Smooth muscle cell (in vitro differentiated cells): ENCODE data around the gene CSRNP3. TPM values are rescaled to one million over a fixed set of nuclear protein-coding genes. Genes with fewer than 3 reads are reported as not detected.

Experiments
- DNase-seq: peaks from one replicate; lab custom pipeline; 2025; ENCODE audit not compliant: unreplicated experiment; lab: John Stamatoyannopoulos, UW
- H2AFZ ChIP-seq: fragments of 200-600 bp; sonication (generic); 2 replicates; pipeline ENCODE4 v1.6.0; 2016; ENCODE audit warnings: antibody characterized with exemption, low read depth, mild to moderate bottlenecking
- H3F3A ChIP-seq: fragments of 200-600 bp; sonication (generic); 2 replicates; pipeline ENCODE4 v1.6.0; 2017; ENCODE audit warnings: antibody characterized with exemption, low read depth
- H3K27ac ChIP-seq: fragments of 200-600 bp; sonication (generic); 2 replicates; pipeline ENCODE4 v1.5.1; 2016; ENCODE audit warnings: low read depth, mild to moderate bottlenecking
- H3K27me3 ChIP-seq: fragments of 200-600 bp; sonication (generic); 2 replicates; pipeline ENCODE4 v1.6.1; 2016; ENCODE audit warnings: low read depth, mild to moderate bottlenecking
- H3K36me3 ChIP-seq: fragments of 200-600 bp; sonication (generic); 2 replicates; pipeline ENCODE4 v1.5.1; 2016; ENCODE audit warnings: low read depth
- H3K4me1 ChIP-seq: fragments of 200-600 bp; sonication (generic); 2 replicates; pipeline ENCODE4 v1.5.1; 2016; ENCODE audit warnings: low read depth
- H3K4me2 ChIP-seq: fragments of 200-600 bp; sonication (generic); 2 replicates; pipeline ENCODE4 v1.6.0; 2016; ENCODE audit warnings: mild to moderate bottlenecking
- H3K4me3 ChIP-seq: fragments of 200-600 bp; sonication (generic); 2 replicates; pipeline ENCODE4 v1.5.1; 2016; ENCODE audit warnings: mild to moderate bottlenecking
- H3K79me2 ChIP-seq: fragments of 200-600 bp; sonication (generic); 2 replicates; pipeline ENCODE4 v1.6.0; 2016; ENCODE audit warnings: low read depth, mild to moderate bottlenecking
- H3K9ac ChIP-seq: fragments of 200-600 bp; sonication (generic); 2 replicates; pipeline ENCODE4 v1.6.0; 2016; ENCODE audit warnings: low read depth
- H3K9me3 ChIP-seq: fragments of 200-600 bp; sonication (generic); replicated peaks from 2 replicates; pipeline ENCODE4 v1.5.1; 2016; ENCODE audit warnings: low read depth
- H4K20me1 ChIP-seq: fragments of 200-600 bp; sonication (generic); 2 replicates; pipeline ENCODE4 v1.6.0; 2016; ENCODE audit warnings: low read depth
- WGBS: methylation state at CpG from one replicate; pipeline ENCODE4 v1.1.7; 2016; ENCODE audit warnings: low lambda C conversion rate; 5-methylcytosine and 5-hydroxymethylcytosine counted together
- polyA plus RNA-seq: library from polyadenylated mRNA; unstranded; fragments of >200 nt; fragmentation: Nextera tagmentation; extraction: Ambion mirVana; gene quantifications from 2 replicates; pipeline ENCODE4 v1.2.1, GENCODE V29; 2016
- total RNA-seq: library from RNA; depleted of rRNA; stranded (reverse); fragments of >200 nt; gene quantifications from 2 replicates; pipeline ENCODE4 v1.2.3, GENCODE V29; 2014
- TF ChIP-seq, protein P1 (sequence below): fragments of 200-600 bp; sonication (generic); IDR thresholded peaks from 2 replicates; pipeline ENCODE4 v1.5.1; 2017; ENCODE audit warnings: borderline replicate concordance, mild to moderate bottlenecking, antibody characterized with exemption; ENCODE audit not compliant: insufficient read depth, poor library complexity, severe bottlenecking

CSRNP3 gene
- total and polyA plus RNA-seq, 2 experiments from 2014 or later: 2.8 to 7.1 TPM

DNA sequence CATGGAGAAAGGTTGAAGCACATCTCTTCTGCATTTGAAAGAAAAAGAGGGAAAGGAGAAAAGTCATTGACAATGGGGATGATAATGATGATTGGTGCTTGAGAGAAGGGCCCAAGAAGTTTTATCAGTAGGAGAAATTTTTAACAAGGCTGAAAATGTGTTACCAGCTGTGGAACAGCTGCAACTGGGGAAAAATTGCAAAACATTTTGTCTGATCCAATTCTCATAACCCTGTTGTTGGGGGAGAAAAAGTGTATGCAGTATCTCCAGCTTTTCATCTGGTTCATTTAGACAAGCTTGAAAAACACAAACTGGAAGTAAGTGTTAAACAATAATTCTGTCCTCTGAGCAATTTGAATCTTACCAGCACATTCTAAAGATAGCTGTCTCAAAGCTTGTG is 92.7 kb downstream of the CSRNP3 start:
- Histone ChIP-seq H3K4me2 (no peak overlapping the region), H3K9ac (no peak overlapping the region), H2AFZ (no peak overlapping the region), H3K79me2 (no peaks in the 10 kb centered on the region), H3K36me3 (no peaks in the 10 kb centered on the region), H3K4me3 (no peak overlapping the region), H3K27ac (no peak overlapping the region), H3K27me3 (no peaks in the 10 kb centered on the region), H3K9me3 (no peaks in the 10 kb centered on the region), H3K4me1 (no peaks in the 10 kb centered on the region), H4K20me1 (no peaks in the 10 kb centered on the region), H3F3A (no peaks in the 10 kb centered on the region)
- DNase-seq: no peak
- TF ChIP-seq, protein P1, sequence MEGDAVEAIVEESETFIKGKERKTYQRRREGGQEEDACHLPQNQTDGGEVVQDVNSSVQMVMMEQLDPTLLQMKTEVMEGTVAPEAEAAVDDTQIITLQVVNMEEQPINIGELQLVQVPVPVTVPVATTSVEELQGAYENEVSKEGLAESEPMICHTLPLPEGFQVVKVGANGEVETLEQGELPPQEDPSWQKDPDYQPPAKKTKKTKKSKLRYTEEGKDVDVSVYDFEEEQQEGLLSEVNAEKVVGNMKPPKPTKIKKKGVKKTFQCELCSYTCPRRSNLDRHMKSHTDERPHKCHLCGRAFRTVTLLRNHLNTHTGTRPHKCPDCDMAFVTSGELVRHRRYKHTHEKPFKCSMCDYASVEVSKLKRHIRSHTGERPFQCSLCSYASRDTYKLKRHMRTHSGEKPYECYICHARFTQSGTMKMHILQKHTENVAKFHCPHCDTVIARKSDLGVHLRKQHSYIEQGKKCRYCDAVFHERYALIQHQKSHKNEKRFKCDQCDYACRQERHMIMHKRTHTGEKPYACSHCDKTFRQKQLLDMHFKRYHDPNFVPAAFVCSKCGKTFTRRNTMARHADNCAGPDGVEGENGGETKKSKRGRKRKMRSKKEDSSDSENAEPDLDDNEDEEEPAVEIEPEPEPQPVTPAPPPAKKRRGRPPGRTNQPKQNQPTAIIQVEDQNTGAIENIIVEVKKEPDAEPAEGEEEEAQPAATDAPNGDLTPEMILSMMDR: no peak

DNA sequence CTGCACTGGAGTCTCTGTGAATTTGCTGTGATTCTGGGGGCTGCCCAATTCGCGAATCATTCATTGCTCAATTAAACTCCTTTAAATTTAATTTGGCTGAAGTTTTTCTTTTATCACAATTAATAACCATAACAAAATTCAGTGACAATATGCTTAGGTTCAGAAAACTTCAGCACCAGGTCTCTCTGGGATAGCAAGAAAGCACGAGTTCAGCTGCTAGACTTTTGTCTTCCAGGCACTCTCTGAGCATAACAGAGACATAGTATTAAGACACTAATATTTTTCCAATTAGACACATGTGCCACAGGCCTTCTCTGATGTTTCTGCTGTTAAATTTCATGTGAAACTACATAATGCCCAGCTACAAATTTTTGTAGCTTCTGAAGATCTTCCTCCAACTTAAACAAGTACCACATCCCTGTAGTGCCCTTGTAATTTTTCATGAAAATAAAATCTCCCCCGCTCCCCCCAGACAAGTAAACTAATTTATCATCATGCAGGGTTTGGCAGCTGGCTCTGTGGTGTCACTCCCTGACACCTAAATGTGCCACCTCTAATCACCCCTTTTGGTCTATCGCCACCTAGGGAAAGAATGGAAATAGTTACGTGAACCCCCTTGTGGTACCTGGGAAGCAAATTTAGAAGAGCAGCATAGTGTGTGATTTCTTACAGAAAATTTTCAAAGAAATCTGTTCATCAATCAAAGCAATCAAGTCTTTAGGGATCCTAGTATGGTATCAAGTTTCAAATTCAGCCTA is 94.1 kb downstream of the CSRNP3 start:
- H3K27me3 ChIP-seq: no peaks in the 10 kb centered on the region

DNA sequence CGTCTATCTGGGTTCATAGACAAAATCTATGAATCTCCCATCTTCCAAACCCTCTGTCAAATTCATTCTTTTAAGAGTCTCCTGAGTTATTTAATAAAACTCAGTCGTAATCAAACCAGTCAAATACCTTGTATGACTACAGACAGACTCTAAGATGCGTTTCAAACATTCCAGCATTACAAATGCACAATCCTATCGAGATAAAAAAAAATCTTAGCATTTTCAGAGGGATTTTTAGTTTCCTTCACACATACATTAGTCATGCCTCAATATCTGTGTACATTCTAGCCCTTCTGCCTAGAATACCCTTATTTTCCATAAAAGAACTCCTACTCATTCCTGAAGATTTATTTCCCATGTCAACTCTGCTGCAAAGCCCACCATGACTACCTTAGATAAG is 96.5 kb downstream of the CSRNP3 start:
- Histone ChIP-seq H2AFZ (no peak overlapping the region), H3K36me3 (no peaks in the 10 kb centered on the region), H3F3A (no peaks in the 10 kb centered on the region), H3K9ac (no peak overlapping the region), H3K4me1 (no peaks in the 10 kb centered on the region), H3K27me3 (no peaks in the 10 kb centered on the region), H3K9me3 (no peaks in the 10 kb centered on the region), H3K4me3 (no peak overlapping the region), H4K20me1 (no peaks in the 10 kb centered on the region), H3K79me2 (no peaks in the 10 kb centered on the region), H3K4me2 (no peak overlapping the region), H3K27ac (no peak overlapping the region)
- no peak for DNase-seq
- 66% methylated on average over 4 of the region's 4 CpGs for WGBS
- TF ChIP-seq, protein P1: no peak

More for the DNA sequence above, 94.1 kb downstream of the CSRNP3 start:
- H4K20me1 ChIP-seq: no peaks in the 10 kb centered on the region
- WGBS: 94% methylated on average over 6 of the region's 6 CpGs
- no peaks in the 10 kb centered on the region for H3K36me3 ChIP-seq
- no peak for DNase-seq
- H3K27ac ChIP-seq: no peak overlapping the region
- H3K4me3 ChIP-seq: no peak overlapping the region
- no peaks in the 10 kb centered on the region for H3K4me1 ChIP-seq
- H3K9me3 ChIP-seq: no peaks in the 10 kb centered on the region
- H3F3A ChIP-seq: no peaks in the 10 kb centered on the region
- H3K9ac ChIP-seq: no peak overlapping the region
- H3K4me2 ChIP-seq: no peak overlapping the region
- TF ChIP-seq, protein P1: peak; percentile 9
- no peaks in the 10 kb centered on the region for H3K79me2 ChIP-seq
- H2AFZ ChIP-seq: no peak overlapping the region

- Histone ChIP-seq H3K4me3 (no peak overlapping the region), H3K27ac (no peak overlapping the region), H3K4me2 (no peak overlapping the region), H3K36me3 (no peaks in the 10 kb centered on the region), H3K79me2 (no peaks in the 10 kb centered on the region), H3K9ac (no peak overlapping the region), H3K27me3 (no peaks in the 10 kb centered on the region), H3K4me1 (peaks cover 8% of the 10 kb centered on the region), H4K20me1 (no peaks in the 10 kb centered on the region), H3K9me3 (no peaks in the 10 kb centered on the region), H3F3A (no peaks in the 10 kb centered on the region), H2AFZ (no peak overlapping the region)
- no peak for DNase-seq
- WGBS: 93% methylated on average over 2 of the region's 2 CpGs
- TF ChIP-seq, protein P1: no peak
Measured at GRCh38 chr2:165567273-165567672, 97.8 kb downstream of the CSRNP3 start.
